ENCODE measurements around the gene ENOX2. TPM values are rescaled to one million over a fixed set of nuclear protein-coding genes. Genes with fewer than 3 reads are reported as not detected.
"Not testable (repeated sequence)": the region's sequence is repeated elsewhere in the genome, so short reads cannot be mapped to it uniquely, and the experiment has no call there.

The ENOX2 gene
- total RNA-seq = 10 to 100 TPM in 1 of 2 donors, 1 to 10 TPM in 1; 5.9 to 13.8 TPM

- ATAC-seq = peak; percentile 97 to 98
- Mint-ChIP-seq H3K27ac (peak within 1 kb of the TSS in 1 of 2 donors; percentile 91), H3K9me3 (no peaks in the 10 kb centered on the region), H3K36me3 (peaks cover 0 to 15% of the 10 kb centered on the region in 2 donors)
- DNase-seq (ENCODE audit: low spot score in 2 of 2) = peak; percentile 61 to 84
Measured at GRCh38 chrX:130902783-130903613, at the start of gene ENOX2. Gene ENOX2, minus strand, starts transcription at chrX:130903209. Its CDS starts 199,993 bp downstream, at chrX:130703216.

DNA sequence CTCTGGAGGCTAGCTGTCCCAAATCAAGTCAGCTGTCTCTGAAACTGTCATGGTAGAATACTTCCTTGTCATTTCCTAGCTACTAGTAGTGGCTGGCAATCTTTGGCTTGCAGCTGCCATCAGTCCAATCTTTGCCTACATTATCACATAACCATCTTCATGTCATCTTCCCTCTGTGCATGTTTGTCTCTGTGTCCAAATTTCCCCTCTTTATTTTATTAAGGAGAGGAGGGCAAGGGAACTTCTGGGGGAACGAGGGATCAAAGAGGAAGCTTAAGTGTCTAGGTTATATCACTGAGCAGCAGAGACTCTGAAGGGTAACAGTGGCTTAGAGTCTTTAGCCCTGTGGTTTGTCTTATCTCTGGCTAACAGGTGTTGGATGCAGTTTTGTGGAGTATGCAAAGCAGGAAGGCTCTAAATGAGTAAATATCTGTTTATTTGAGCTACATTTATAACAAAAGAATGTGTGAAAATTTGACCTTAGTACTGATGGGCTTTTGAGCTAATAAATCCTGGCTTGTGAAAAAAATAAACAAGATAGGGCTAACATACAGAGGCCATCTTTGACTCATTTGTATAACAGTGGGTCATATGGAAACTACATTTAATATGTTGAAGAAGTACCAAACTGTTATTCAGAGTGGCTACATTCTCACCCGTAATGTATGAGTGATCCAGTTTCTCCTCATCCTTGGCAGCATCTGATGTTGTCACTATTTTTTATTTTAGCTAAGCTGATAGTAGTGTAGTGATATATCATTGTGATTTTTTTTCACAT lies 49.4 kb upstream of the ENOX2 start:
- H3K9me3 Mint-ChIP-seq = no peaks in the 10 kb centered on the region
- H3K27ac Mint-ChIP-seq = no peak overlapping the region
- DNase-seq (ENCODE audit: low spot score in 2 of 2) (no peak), ATAC-seq (no peak)
- peaks cover 0 to 3% of the 10 kb centered on the region in 2 donors for H3K36me3 Mint-ChIP-seq

- Mint-ChIP-seq H3K9me3 (peaks cover 0 to 4% of the 10 kb centered on the region in 2 donors), H3K27ac (no peak overlapping the region), H3K36me3 (peaks cover 0 to 4% of the 10 kb centered on the region in 2 donors)
- ATAC-seq (no peak), DNase-seq (ENCODE audit: low spot score in 2 of 2) (no peak)
Measured at GRCh38 chrX:130944230-130944629, 41.2 kb upstream of the ENOX2 start.

- no peak for ATAC-seq
- no peaks in the 10 kb centered on the region for H3K9me3 Mint-ChIP-seq
- no peak for DNase-seq (ENCODE audit: low spot score in 2 of 2)
- H3K36me3 Mint-ChIP-seq = no peaks in the 10 kb centered on the region
- no peak overlapping the region for H3K27ac Mint-ChIP-seq
Measured at GRCh38 chrX:130937101-130937500, 34.1 kb upstream of the ENOX2 start.

DNA sequence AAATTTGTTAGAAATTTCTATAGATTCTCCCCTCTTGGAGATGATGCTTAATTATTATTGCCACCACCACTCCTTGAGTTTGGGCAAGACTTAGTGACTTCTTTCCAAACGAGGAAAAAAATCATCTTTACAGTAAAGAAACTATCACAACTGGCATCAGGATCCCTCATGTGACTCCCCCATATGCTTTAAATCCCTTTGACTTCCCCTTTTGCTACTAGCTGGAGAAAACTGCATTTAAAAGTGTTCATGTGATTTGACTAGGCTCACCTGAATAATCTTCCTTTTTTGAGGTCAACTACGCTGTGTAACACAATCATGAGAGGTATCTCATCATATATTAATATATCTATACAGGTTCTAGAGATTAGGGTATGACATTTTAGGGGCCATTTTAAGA lies 30.3 kb upstream of the ENOX2 start:
- ATAC-seq = no peak
- Mint-ChIP-seq H3K9me3 (no peaks in the 10 kb centered on the region), H3K27ac (no peak overlapping the region), H3K36me3 (no peaks in the 10 kb centered on the region)
- no peak for DNase-seq (ENCODE audit: low spot score in 2 of 2)

DNA sequence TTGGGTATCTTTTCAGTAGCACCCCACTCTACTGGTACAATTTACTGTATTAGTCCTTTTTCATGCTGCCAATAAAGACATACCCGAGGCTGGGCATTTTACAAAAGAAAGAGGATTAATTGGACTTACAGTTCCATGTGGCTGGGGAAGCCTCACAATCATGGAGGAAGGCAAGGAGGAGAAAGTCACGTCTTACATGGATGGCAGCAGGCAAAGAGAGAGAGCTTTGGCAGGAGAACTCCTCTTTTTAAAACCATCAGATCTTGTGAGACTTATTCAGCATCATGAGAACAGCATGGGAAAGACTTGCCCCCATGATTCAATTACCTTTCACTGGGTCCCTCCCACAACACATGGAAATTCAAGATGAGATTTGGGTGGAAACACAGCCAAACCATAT lies 17.4 kb upstream of the ENOX2 start:
- not testable (repeated sequence) for ATAC-seq; H3K9me3 Mint-ChIP-seq; H3K27ac Mint-ChIP-seq; H3K36me3 Mint-ChIP-seq; DNase-seq (ENCODE audit: low spot score in 2 of 2)

DNA sequence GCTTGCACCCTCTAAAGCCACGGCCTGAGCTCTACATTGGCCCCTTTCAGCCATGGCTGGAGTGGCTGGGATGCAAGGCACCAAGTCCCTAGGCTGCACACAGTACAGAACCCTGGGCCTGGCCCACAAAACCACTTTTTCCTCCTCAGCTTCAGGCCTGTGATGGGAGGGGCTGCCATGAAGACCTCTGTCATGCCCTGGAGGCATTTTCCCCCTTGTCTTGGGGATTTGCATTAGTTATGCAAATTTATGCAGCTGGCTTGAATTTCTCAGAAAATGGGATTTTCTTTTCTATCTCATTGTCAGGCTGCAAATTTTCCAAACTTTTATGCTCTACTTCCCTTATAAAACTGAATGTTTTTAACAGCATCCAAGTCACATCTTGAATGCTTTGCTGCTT lies 16.7 kb upstream of the ENOX2 start:
- not testable (repeated sequence) for DNase-seq (ENCODE audit: low spot score in 2 of 2); H3K36me3 Mint-ChIP-seq

GRCh38 chrX:130918498-130918897 lies 15.5 kb upstream of the ENOX2 start:
- H3K27ac Mint-ChIP-seq; H3K36me3 Mint-ChIP-seq; H3K9me3 Mint-ChIP-seq; ATAC-seq; DNase-seq (ENCODE audit: low spot score in 2 of 2): not testable (repeated sequence)

More for the DNA sequence above, 16.7 kb upstream of the ENOX2 start:
- H3K9me3 Mint-ChIP-seq, ATAC-seq, H3K27ac Mint-ChIP-seq: not testable (repeated sequence)

DNA sequence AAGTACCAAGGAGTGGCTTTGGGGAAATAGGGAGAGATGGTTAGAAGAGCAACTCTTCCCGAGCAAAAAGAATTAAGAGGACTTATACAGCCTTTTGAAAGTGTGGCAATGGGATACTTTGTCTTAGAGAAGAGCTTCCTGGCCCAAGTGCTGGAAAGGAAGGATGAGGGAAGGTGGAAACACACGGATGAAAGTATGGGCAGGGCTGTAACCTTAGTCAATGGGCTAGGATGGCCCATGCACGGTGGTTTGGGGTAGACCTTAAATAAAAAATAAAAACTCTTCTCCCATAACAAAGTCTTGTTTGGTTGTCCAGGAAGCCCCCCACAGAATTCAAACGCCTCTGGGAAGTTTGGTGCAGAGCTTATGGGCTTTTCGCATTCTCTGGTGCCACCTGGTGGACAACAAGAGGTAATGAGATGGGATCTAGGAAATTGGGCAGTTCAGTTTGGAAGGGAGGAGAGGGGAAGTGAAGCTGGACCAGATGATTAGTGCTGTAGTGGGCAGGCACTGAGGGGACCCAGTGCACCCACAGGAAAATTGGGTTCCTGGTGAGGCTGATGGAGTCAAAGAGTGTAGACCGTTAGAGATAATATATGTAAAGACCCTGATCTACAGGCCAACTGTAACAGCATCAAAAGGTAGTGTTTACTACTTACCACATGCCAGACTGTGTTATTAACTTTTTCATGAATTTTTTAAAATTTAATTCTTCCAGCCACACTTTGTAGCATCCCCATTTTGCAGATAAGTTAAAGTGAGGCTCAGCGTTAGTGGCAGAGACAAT lies 13.8 kb upstream of the ENOX2 start:
- ATAC-seq (peak in 1 of 2 donors; percentile 40), DNase-seq (ENCODE audit: low spot score in 2 of 2) (peak in 1 of 2 donors; percentile 17)
- no peak overlapping the region for H3K27ac Mint-ChIP-seq
- H3K9me3 Mint-ChIP-seq = no peaks in the 10 kb centered on the region
- no peaks in the 10 kb centered on the region for H3K36me3 Mint-ChIP-seq

DNA sequence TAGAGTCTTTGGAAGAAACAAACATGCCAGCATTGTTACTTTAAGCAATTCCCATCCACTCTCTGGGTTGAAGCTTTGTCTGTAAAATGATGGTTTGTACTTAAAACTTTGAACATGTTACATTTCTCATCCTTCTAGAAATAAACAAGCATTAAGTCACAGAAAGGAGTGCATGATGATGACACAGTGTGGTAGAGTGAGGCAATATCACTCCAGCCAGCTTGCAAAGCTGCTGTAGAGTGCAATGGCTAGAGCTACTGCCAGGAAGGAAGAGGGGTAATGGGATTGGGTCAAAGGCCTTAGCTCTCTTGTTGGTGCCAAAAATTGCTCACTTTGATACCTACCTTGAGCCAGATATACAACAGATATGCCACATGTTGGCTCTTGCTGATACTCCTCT lies 12.3 kb upstream of the ENOX2 start:
- H3K36me3 Mint-ChIP-seq = no peaks in the 10 kb centered on the region
- ATAC-seq (no peak), DNase-seq (ENCODE audit: low spot score in 2 of 2) (no peak)
- no peaks in the 10 kb centered on the region for H3K9me3 Mint-ChIP-seq
- H3K27ac Mint-ChIP-seq = no peak overlapping the region

GRCh38 chrX:130909469-130910136 lies 6.6 kb upstream of the ENOX2 start:
- H3K27ac Mint-ChIP-seq = peak overlapping the region in 1 of 2 donors; percentile 56
- no peaks in the 10 kb centered on the region for H3K36me3 Mint-ChIP-seq
- DNase-seq (ENCODE audit: low spot score in 2 of 2) (no peak), ATAC-seq (no peak)
- no peaks in the 10 kb centered on the region for H3K9me3 Mint-ChIP-seq

DNA sequence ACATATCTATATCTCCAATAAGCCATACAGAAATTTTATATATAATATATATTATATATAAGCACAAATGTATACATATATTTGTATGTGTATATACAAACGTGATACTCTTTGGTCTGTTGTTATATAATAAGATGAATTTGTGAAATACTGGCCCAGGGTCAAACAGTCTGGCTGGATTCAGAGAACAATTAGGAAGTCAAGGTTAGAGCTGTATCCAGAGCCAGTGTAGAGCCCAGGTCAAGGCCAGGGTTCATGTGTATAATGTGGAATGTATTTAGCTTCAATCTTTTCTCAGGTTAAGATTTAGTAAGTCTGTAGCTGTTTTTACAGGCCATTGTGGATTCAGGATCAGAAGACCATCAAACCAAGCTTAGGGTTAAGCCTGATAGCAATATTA lies 3.8 kb upstream of the ENOX2 start:
- ATAC-seq (no peak), DNase-seq (ENCODE audit: low spot score in 2 of 2) (no peak)
- H3K9me3 Mint-ChIP-seq = no peaks in the 10 kb centered on the region
- H3K27ac Mint-ChIP-seq = no peak overlapping the region
- peaks cover 0 to 7% of the 10 kb centered on the region in 2 donors for H3K36me3 Mint-ChIP-seq

- DNase-seq (ENCODE audit: low spot score in 2 of 2) (no peak), ATAC-seq (no peak)
- Mint-ChIP-seq H3K27ac (peak overlapping the region in 1 of 2 donors; percentile 91), H3K36me3 (peaks cover 0 to 15% of the 10 kb centered on the region in 2 donors), H3K9me3 (no peaks in the 10 kb centered on the region)
Measured at GRCh38 chrX:130902446-130902782, 595 bp downstream of the ENOX2 start.

DNA sequence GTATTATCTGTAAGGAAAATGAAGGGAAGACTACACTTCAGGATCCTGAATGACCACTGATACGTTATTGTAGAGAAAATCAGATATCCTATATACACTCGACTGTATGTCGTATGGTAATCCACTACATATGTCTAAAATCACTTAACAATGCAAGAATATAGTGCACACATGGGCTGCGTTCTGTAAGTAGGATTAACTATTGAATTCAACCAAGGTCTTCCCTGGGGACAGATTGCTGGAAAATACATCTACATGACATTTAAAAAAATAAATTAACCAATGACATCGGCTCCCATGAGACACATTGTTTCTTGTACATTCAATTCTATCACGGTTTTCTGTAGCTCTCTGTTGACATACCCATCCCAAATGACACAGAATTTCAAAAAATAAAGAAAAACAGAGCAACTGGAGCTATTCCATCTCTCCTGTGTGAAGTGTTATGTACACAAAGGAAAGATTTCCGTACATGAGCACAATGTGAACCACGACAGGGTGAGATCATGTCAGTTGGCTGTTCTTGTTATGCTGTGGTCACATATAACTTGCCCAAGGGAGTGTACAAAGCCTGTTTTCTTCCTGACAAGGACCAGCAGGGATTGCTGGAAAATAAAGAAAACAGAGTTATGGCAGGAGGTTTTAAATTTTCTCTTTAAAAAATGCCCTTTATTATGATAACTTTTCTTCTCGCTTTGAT lies 6.1 kb downstream of the ENOX2 start:
- DNase-seq (ENCODE audit: low spot score in 2 of 2) (no peak), ATAC-seq (no peak)
- Mint-ChIP-seq H3K27ac (no peak overlapping the region), H3K9me3 (no peaks in the 10 kb centered on the region), H3K36me3 (peaks cover 0 to 10% of the 10 kb centered on the region in 2 donors)

DNA sequence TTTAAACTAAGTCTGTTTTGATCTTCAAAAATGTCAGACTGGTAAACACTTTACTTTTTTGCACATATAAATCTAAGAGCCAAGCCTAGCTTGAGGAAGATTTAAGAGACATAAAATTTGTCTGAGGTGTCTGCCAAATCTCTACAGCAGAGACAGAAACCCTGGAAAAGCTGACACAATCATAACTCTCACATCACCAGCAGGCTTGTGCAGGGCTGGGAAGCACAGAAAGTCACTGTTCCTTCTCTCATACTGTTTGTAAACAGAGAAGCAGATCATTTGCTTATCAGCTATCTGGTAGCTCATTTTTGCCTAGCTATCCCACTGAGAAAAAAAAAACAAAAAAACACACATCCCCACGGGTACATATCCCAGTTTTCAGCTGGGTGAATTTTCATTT lies 7.0 kb downstream of the ENOX2 start:
- H3K27ac Mint-ChIP-seq = no peak overlapping the region
- no peaks in the 10 kb centered on the region for H3K9me3 Mint-ChIP-seq
- ATAC-seq = no peak
- DNase-seq (ENCODE audit: low spot score in 2 of 2) = no peak
- peaks cover 0 to 7% of the 10 kb centered on the region in 2 donors for H3K36me3 Mint-ChIP-seq

DNA sequence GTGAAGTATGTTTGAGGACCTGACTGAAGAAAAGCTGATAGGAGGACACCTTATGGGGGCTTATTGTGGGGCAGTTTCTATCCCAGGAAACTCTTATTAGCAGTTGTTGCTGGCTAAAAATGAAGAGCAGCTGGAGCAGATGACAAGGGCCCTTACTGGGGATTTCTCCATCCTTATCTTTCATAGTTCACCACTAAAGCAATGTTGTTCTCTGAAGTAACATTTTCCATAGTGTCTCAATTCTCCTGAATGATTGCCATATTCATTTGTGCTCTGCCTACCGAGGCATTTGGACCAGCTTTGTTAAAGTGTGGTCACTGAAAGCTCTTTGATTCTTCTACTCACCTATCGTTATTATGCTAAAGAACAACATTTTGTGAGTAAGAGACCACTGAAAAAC lies 7.7 kb downstream of the ENOX2 start:
- no peak for ATAC-seq
- DNase-seq (ENCODE audit: low spot score in 2 of 2) = no peak
- no peaks in the 10 kb centered on the region for H3K9me3 Mint-ChIP-seq
- peaks cover 0 to 2% of the 10 kb centered on the region in 2 donors for H3K36me3 Mint-ChIP-seq
- no peak overlapping the region for H3K27ac Mint-ChIP-seq
